ENCODE results near the gene GAREM1. TPM values are rescaled to one million over a fixed set of nuclear protein-coding genes. Genes with fewer than 3 reads are reported as not detected.

Gene GAREM1
- total RNA-seq, 1 experiment from 2014 or later, result 10.2 TPM

GRCh38 chr18:32389858-32390257 lies 80.8 kb downstream of the GAREM1 start:
- no peaks in the 10 kb centered on the region; the same call in 1 of the 2 replicates for H3K79me2 ChIP-seq (ENCODE audit: low read depth)
- no peaks in the 10 kb centered on the region for H3K9me2 ChIP-seq (ENCODE audit: insufficient read depth)
- ChIA-PET POLR2A (ENCODE audit: unreplicated experiment) (no interaction called here), CTCF (no interaction called here)
- DNase-seq, result no peak
- H3K27me3 ChIP-seq (ENCODE audit: insufficient read depth, low read depth), result no peaks in the 10 kb centered on the region
- H3K4me2 ChIP-seq, result no peak overlapping the region
- H2AFZ ChIP-seq, result no peak overlapping the region
- H3K9me3 ChIP-seq (ENCODE audit: insufficient read depth, low read depth), result no peaks in the 10 kb centered on the region; the same call in 1 of the 2 replicates
- no peak overlapping the region for H3K27ac ChIP-seq
- no peak for TF ChIP-seq CTCF (conservative IDR thresholded peaks at IDR 0.05)
- no peak for TF ChIP-seq EZH2 (IDR thresholded peaks at IDR 0.05; ENCODE audit: low read depth)
- peaks cover 6% of the 10 kb centered on the region; the same call in 1 of the 2 replicates for H3K4me1 ChIP-seq (replicated peaks; ENCODE audit: insufficient read depth)
- no TSS peak for BruUV-seq (replicated peaks)
- no peaks in the 10 kb centered on the region for H3K36me3 ChIP-seq (ENCODE audit: low read depth)
- intact Hi-C loops (cut with micrococcal nuclease; ENCODE audit: unreplicated experiment), result no loop called here
- no peaks in the 10 kb centered on the region for H4K20me1 ChIP-seq (ENCODE audit: insufficient read depth)
- no peaks in the 10 kb centered on the region for H3F3A ChIP-seq (ENCODE audit: insufficient read depth, low read depth)
- H3K4me3 ChIP-seq, result no peak overlapping the region

- Histone ChIP-seq H4K20me1 (ENCODE audit: insufficient read depth) (no peaks in the 10 kb centered on the region), H3K36me3 (ENCODE audit: low read depth) (no peaks in the 10 kb centered on the region), H3K79me2 (ENCODE audit: low read depth) (no peaks in the 10 kb centered on the region; the same call in 1 of the 2 replicates), H3K27me3 (ENCODE audit: insufficient read depth, low read depth) (no peaks in the 10 kb centered on the region), H3K4me2 (no peak overlapping the region), H3K27ac (no peak overlapping the region), H3K9me2 (ENCODE audit: insufficient read depth) (no peaks in the 10 kb centered on the region), H2AFZ (no peak overlapping the region), H3K4me3 (no peak overlapping the region), H3K4me1 (replicated peaks; ENCODE audit: insufficient read depth) (peaks cover 13% of the 10 kb centered on the region), H3F3A (ENCODE audit: insufficient read depth, low read depth) (peaks cover 5% of the 10 kb centered on the region), H3K9me3 (ENCODE audit: insufficient read depth, low read depth) (no peaks in the 10 kb centered on the region; the same call in 1 of the 2 replicates)
- ChIA-PET CTCF (no interaction called here), POLR2A (ENCODE audit: unreplicated experiment) (no interaction called here)
- intact Hi-C loops (cut with micrococcal nuclease; ENCODE audit: unreplicated experiment), result no loop called here
- no peak for TF ChIP-seq EZH2 (IDR thresholded peaks at IDR 0.05; ENCODE audit: low read depth)
- no TSS peak for BruUV-seq (replicated peaks)
- DNase-seq, result no peak
Measured at GRCh38 chr18:32389191-32389590, 81.5 kb downstream of the GAREM1 start.

GRCh38 chr18:32386471-32386870 lies 84.2 kb downstream of the GAREM1 start:
- CTCF ChIA-PET, result interaction anchor here (0.6 kb wide), 1 partner anchor 85 kb away, joined by 4 read pairs; no protein-coding TSS in a partner anchor
- BruUV-seq (replicated peaks), result no TSS peak
- H3K4me3 ChIP-seq, result no peak overlapping the region

More at GRCh38 chr18:32386471-32386870, 84.2 kb downstream of the GAREM1 start:
- Histone ChIP-seq H3K79me2 (ENCODE audit: low read depth) (peaks cover 10% of the 10 kb centered on the region), H3K9me3 (ENCODE audit: insufficient read depth, low read depth) (no peaks in the 10 kb centered on the region; the same call in 1 of the 2 replicates), H3K27me3 (ENCODE audit: insufficient read depth, low read depth) (no peaks in the 10 kb centered on the region), H3K27ac (no peak overlapping the region), H3K4me2 (no peak overlapping the region), H2AFZ (no peak overlapping the region), H3K4me1 (replicated peaks; ENCODE audit: insufficient read depth) (peaks cover 37% of the 10 kb centered on the region), H3K36me3 (ENCODE audit: low read depth) (no peaks in the 10 kb centered on the region), H3K9me2 (ENCODE audit: insufficient read depth) (no peaks in the 10 kb centered on the region), H3F3A (ENCODE audit: insufficient read depth, low read depth) (peaks cover 24% of the 10 kb centered on the region), H4K20me1 (ENCODE audit: insufficient read depth) (no peaks in the 10 kb centered on the region)
- intact Hi-C loops (cut with micrococcal nuclease; ENCODE audit: unreplicated experiment), result no loop called here
- TF ChIP-seq CTCF (conservative IDR thresholded peaks at IDR 0.05), result no peak
- no peak for TF ChIP-seq EZH2 (IDR thresholded peaks at IDR 0.05; ENCODE audit: low read depth)
- POLR2A ChIA-PET (ENCODE audit: unreplicated experiment), result interaction anchor here (0.7 kb wide), 1 partner anchor 44 kb away, joined by 4 read pairs; no protein-coding TSS in a partner anchor
- no peak for DNase-seq

Measured in PC-9 (cell line).